GM19467 (cell line): Measurements from ENCODE around the gene MUC5B.
"Not testable (repeated sequence)": the region's sequence is repeated elsewhere in the genome, so short reads cannot be mapped to it uniquely, and the experiment has no call there.

ENCODE experiments used
- ATAC-seq: cut with Tn5 transposase; IDR thresholded peaks from one replicate; pipeline ENCODE4 v1.9.1; 2021; ENCODE audit warnings: mild to moderate bottlenecking, moderate library complexity; ENCODE audit not compliant: unreplicated experiment

MUC5B gene, protein sequence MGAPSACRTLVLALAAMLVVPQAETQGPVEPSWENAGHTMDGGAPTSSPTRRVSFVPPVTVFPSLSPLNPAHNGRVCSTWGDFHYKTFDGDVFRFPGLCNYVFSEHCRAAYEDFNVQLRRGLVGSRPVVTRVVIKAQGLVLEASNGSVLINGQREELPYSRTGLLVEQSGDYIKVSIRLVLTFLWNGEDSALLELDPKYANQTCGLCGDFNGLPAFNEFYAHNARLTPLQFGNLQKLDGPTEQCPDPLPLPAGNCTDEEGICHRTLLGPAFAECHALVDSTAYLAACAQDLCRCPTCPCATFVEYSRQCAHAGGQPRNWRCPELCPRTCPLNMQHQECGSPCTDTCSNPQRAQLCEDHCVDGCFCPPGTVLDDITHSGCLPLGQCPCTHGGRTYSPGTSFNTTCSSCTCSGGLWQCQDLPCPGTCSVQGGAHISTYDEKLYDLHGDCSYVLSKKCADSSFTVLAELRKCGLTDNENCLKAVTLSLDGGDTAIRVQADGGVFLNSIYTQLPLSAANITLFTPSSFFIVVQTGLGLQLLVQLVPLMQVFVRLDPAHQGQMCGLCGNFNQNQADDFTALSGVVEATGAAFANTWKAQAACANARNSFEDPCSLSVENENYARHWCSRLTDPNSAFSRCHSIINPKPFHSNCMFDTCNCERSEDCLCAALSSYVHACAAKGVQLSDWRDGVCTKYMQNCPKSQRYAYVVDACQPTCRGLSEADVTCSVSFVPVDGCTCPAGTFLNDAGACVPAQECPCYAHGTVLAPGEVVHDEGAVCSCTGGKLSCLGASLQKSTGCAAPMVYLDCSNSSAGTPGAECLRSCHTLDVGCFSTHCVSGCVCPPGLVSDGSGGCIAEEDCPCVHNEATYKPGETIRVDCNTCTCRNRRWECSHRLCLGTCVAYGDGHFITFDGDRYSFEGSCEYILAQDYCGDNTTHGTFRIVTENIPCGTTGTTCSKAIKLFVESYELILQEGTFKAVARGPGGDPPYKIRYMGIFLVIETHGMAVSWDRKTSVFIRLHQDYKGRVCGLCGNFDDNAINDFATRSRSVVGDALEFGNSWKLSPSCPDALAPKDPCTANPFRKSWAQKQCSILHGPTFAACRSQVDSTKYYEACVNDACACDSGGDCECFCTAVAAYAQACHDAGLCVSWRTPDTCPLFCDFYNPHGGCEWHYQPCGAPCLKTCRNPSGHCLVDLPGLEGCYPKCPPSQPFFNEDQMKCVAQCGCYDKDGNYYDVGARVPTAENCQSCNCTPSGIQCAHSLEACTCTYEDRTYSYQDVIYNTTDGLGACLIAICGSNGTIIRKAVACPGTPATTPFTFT (N-terminal part only)

DNA sequence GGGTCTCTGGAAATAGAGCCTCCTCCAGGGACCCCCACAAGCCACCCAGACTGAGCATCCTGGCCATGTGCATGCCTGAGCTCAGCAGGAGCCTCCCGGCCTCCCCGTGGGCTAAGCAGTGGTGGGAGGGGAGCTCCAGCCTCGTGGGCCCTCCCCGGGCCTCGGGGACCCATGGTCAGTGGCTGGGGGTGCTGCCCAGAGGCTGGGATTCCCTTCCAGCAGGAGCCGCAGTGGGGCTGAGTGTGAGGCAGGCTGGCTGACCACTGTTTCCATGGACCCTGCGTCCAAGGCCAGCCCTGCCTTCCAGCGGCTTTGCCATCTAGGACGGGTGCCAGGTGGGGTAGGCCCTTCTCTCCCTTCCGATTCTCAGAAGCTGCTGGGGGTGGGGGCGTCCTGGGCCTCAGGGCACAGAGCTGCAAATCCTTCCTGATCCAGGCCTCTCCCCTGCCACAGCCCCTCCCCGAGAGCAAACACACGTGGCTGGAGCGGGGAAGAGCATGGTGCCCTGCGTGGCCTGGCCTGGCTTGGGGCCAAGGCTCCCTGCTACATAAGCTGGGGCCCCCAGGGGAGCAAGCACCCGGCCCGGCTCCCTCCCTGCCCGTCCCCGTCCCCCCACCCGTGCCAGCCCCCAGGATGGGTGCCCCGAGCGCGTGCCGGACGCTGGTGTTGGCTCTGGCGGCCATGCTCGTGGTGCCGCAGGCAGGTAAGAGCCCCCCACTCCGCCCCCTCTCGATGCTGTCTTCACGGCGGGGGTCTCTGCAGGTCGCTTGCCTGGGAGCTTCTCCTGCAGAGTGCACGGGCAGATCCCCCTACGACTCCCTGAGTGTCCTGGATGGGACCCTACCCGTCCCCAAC, at the start of gene MUC5B:
TSS of gene MUC5B (plus strand) at position 576 of the 855 bp plus-strand sequence. CDS start at position 634, 58 bp downstream.
- ATAC-seq, result no peak

DNA sequence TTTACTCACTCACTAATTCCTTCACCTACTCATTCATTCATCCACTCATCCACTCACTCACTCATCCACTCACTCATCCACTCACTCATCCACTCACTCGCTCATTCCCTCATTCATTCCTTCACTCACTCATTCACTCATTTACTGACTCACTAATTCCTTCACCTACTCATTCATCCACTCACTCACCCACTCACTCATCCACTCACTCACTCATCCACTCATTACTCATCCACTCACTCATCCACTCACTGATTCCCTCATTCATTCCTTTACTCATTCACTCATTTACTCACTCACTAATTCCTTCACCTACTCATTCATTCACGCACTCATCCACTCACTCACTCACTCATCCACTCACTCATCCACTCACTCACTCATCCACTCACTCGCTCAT, 49.5 kb upstream of the MUC5B start:
- ATAC-seq, result not testable (repeated sequence)

DNA sequence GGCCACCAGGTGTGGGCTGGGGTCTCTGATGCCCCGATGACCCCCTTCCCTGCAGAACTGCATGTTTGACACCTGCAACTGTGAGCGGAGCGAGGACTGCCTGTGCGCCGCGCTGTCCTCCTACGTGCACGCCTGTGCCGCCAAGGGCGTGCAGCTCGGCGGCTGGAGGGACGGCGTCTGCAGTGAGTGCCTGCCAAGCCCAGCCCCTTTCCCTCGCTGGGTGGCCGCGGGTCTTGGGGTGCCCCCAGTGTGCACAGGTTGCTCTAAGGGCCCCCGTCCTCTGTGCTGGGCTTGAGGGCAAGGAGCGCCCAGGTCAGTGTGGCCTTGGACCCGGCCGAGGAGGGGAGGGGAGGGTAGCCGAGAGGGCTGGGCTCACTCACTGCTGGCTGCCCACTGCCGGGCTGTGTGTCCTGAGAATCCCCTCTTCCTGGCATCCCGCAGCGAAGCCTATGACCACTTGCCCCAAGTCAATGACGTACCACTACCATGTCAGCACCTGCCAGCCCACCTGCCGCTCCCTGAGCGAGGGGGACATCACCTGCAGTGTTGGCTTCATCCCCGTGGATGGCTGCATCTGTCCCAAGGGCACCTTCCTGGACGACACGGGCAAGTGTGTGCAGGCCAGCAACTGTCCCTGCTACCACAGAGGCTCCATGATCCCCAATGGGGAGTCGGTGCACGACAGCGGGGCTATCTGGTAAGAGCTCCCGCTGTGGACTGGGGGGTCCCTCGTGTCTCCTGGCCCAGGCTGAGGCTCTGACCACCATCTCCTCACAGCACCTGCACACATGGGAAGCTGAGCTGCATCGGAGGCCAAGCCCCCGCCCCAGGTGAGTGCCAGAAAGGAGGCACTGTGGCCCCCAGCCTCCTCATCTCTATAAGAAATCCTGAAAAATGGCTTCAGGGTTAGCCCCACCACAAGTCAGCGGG, 48.2 kb upstream of the MUC5B start:
- ATAC-seq, result no peak

DNA sequence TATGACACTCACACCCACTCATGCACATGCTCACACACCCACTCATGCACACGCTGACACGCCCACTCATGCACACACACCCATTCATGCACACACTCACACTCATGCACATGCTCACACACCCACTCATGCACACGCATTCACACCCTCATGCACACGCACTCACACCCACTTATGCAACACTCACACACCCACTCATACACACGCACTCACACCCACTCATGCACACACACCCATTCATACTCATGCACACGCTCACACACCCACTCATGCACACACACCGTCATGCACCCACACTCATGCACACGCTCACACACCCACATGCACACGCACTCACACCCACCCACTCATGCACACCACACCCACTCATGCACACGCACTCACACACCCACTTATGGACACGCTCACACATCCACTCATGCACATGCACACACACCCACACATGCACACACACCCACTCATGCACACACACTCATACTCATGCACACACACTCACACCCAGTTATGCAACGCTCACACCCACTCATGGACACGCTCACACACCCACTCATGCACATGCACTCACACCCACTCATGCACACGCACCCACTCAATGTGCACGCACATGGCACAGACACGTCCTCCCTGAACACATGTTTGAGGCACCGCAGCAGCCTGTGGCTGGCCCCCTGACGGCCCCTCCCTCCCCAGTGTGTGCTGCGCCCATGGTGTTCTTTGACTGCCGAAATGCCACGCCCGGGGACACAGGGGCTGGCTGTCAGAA, 47.2 kb upstream of the MUC5B start:
- ATAC-seq, result no peak

DNA sequence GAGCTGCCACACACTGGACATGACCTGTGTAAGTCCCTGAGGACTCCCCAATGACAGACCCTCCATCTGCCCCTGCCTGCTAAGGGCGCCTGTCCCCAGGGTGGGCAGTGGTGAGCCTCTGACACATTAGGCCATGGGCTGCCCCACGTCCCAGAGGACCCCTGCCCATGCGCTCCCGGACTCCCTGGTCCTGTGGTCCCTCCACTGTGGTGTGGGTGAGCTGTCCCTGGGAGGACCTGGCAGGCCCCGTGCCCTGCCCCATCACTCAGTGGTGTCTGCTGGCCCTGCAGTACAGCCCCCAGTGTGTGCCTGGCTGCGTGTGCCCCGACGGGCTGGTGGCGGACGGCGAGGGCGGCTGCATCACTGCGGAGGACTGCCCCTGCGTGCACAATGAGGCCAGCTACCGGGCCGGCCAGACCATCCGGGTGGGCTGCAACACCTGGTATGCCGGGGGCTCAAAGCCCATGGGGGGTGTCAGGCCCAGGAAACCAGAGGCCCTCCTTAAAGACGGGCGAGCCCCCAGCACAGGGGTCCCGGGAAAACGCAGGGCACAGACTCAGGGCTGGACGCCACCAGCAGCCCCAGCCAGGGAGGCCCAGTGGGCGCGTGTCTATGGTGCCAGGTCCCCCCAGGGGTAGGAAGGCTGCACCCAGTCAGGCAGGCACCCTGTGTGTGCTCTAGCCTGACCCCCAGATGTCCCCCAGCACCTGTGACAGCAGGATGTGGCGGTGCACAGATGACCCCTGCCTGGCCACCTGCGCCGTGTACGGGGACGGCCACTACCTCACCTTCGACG, 46.4 kb upstream of the MUC5B start:
- no peak for ATAC-seq

DNA sequence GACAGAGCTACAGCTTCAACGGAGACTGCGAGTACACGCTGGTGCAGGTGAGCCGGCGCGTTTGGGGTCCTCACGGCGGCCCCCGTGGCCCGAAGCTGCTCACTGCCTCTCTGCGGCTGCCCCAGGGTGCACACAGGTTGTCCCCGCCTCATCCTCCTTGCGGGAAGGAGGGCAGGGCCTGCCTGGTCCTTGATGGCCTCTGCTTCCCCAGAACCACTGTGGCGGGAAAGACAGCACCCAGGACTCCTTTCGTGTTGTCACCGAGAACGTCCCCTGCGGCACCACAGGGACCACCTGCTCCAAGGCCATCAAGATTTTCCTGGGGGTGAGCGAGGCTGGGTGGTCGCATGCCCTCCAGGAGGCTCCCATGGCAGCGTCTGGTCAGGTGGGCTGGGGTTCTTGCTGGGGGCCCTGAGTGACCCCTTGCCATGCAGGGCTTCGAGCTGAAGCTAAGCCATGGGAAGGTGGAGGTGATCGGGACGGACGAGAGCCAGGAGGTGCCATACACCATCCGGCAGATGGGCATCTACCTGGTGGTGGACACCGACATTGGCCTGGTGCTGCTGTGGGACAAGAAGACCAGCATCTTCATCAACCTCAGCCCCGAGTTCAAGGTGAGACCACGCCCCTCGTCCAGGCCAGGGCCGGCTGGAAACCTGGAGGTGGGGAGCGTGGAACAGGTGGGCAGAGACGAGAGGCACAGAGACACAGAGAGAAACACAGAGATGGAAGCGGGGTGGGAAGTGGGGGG, 45.7 kb upstream of the MUC5B start:
- ATAC-seq, result no peak

DNA sequence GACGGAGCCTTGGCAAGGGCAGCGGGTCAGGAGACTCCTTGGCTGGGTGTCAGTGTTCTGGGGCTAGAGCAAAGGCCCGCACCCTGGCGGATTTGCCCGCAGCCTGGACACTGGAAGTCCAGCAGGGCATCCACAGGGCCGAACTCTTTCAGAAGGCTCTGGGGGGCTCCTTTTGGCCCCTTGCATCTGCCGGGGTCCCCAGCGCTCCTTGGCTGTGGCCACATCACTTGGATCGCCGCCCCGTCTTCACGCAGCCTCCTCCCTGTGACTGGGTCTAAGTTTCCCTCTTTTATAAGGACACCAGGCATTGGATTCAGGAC, 45.1 kb upstream of the MUC5B start:
- no peak for ATAC-seq

DNA sequence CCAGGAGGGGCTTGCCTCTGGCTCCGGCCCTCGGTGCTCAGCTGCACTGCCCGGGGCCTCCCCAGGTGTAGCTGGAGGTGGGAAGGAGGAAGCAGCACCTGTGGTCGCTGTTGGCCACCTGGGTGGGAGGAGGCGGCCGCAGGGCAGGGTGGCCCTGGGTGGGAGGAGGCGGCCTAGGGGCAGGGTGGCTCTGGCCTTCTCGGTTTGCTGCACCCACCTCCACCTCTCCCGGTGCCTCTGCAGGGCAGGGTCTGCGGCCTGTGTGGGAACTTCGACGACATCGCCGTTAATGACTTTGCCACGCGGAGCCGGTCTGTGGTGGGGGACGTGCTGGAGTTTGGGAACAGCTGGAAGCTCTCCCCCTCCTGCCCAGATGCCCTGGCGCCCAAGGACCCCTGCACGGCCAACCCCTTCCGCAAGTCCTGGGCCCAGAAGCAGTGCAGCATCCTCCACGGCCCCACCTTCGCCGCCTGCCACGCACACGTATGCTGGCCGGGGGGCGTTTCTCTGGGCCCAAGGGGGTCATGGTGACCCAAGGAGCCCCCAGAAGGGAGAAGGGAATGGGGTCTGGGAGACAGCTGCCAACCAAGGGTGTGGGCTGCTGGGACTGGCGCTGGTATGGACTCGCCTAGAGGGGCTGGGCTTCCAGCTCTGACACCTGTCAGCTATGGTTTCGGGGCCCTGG, 44.5 kb upstream of the MUC5B start:
- no peak for ATAC-seq

DNA sequence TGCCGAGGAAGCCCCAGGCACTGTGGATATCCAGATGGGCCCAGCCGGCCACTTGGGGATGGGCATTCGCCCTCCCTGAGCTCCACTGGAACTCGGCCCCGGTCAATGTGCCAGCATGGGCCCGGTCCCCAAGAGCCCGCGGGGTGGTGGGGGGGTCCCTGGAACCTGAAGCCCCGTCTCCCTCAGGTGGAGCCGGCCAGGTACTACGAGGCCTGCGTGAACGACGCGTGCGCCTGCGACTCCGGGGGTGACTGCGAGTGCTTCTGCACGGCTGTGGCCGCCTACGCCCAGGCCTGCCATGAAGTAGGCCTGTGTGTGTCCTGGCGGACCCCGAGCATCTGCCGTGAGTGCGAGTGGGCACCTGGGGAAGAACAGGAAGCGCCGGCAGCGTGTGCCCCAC, 44.0 kb upstream of the MUC5B start:
- ATAC-seq, result no peak

DNA sequence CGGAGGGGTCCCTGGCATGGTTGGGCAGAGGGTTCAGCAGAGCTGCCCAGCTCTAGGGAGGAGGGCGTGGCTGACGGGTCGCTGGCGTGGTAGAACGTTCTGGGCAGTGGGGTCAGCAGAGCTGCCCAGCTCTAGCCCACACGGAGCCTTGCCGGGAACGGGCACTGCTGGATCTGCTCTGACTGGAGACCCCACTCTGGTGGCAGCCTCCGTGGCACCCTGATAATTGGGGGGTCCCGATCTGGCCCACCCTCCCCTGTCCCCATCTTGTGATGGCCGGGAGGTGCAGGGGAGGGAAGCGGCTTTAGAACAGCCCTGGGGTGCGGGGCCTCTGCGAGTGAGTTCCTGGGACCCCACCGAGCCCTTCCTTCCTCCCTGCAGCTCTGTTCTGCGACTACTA, 43.2 kb upstream of the MUC5B start:
- no peak for ATAC-seq

DNA sequence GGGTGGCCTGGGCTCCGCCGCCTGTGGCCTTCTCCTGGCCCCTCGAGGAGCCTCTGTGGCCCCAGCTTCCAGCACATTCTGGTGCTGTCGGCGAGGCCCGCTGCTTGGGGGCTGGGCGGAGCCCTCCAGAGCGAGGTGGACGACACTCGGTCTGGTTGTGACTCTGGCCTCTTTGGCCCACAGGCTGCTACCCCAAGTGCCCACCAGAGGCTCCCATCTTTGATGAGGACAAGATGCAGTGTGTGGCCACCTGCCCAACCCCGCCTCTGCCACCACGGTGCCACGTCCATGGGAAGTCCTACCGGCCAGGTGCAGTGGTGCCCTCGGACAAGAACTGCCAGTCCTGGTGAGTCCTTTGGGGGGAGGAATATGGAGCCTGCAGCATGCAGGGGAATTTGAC, 42.7 kb upstream of the MUC5B start:
- ATAC-seq, result no peak

DNA sequence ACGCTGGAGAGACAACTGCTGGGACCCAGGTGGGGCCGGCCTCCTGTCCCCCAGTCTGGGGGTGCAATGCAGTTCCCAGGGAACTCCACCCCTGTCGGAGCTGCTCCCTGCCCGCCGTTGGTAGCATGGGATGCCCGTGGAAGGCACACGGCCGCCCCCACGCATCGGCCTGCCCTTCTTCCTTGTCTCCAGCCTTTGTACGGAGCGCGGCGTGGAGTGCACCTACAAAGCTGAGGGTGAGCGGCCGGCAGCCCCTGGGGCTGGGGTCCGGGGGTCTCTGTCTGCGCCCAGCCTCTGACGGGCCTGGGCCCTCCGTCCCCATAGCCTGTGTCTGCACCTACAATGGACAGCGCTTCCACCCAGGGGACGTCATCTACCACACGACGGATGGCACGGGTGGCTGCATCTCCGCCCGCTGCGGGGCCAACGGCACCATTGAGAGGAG, 41.9 kb upstream of the MUC5B start:
- ATAC-seq, result no peak

DNA sequence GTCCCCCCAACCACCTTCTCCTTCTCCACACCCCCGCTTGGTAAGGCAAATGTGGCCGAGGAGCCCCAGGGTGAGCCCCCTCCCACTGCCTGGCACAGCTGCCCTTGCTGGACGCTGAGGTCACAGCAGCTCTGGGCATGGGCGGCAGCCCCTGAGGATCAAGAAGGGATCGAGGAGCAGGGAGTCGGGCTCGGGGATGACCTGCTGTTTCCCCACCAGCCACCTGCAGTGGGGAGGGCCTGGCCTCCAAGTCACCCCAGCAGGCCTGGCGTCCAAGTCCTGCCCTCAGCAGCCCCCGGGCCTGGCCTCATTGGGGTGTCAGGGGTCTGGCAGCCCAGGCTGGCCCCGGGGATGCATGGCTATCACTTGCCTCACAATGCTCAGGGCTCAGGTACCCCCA, 41.4 kb upstream of the MUC5B start:
- ATAC-seq, result no peak

DNA sequence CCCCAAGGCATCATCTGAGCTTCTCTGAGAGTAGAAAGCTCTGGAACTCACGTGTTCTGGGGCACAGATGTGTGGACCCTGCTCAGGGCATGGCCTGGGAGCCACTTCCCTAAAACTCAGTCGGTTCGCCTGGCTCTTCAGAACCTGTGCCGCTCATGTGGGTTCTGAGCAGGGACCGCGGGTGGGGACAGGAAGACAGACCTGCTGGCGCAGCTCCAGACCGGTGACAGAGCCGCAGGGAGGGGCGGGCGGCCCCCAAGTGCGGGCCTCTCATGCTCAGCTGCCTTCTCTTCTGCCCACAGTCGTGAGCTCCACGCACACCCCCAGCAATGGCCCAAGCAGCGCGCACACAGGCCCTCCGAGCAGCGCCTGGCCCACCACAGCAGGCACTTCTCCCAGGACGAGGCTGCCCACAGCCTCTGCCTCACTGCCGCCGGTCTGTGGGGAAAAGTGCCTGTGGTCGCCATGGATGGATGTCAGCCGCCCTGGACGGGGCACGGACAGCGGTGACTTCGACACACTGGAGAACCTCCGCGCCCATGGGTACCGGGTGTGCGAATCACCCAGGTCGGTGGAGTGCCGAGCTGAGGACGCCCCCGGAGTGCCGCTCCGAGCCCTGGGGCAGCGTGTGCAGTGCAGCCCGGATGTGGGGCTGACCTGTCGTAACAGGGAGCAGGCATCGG, 40.9 kb upstream of the MUC5B start:
- no peak for ATAC-seq

DNA sequence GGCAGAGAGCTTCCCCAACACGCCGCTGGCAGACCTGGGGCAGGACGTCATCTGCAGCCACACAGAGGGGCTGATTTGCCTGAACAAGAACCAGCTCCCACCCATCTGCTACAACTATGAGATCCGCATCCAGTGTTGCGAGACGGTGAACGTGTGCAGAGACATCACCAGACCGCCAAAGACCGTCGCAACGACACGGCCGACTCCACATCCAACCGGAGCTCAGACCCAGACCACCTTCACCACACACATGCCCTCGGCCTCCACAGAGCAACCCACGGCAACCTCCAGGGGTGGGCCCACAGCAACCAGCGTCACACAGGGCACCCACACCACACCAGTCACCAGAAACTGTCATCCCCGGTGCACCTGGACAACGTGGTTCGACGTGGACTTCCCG, 38.7 kb upstream of the MUC5B start:
- not testable (repeated sequence) for ATAC-seq
